NCI-H226 (cell line): Measurements from ENCODE around the gene PRDM10.

Experiments used
- DNase-seq: peaks from one replicate; pipeline ENCODE4 v3.0.0-alpha.2; 2015

PRDM10 gene

DNA sequence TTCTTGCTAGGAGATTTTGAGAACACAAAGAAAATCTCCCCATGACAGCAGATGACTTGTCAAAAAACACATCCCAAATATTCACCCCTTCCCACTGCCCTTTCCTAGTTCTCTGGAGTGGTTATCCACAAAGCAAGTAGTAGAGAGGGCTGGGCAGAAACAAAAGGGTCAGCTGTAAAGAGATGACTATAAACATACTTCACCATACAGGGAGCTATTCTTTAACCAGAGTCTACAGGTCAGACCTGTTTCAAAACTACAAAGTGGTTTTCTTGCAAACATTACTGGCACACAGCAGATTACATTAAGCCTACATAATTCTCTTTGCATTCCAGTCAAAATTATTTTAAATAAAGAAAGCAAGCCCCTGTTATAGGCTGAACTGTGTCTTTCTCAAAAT, 59.6 kb downstream of the PRDM10 start:
- DNase-seq, result no peak

DNA sequence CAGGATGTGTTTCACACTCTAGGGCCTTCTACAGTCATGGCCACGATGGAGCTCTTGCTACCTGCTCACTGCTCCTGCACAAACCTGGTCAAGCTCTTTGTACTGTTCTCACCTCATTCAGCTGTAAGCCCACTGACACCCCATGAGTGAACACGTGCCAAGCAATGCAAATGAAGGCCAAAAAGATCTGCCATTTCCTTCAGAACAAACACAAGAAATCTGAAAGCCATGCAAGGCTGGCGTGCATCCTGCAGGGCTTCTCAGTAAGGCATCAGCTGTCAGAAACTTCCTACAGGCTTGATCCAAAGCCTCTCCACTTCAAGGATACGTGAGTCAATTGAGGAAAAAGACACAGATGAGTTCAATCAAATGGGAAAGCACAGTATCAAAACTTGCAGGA, 63.1 kb downstream of the PRDM10 start:
- no peak for DNase-seq

GRCh38 chr11:129938764-129939163, 63.9 kb downstream of the PRDM10 start:
- DNase-seq, result no peak

DNA sequence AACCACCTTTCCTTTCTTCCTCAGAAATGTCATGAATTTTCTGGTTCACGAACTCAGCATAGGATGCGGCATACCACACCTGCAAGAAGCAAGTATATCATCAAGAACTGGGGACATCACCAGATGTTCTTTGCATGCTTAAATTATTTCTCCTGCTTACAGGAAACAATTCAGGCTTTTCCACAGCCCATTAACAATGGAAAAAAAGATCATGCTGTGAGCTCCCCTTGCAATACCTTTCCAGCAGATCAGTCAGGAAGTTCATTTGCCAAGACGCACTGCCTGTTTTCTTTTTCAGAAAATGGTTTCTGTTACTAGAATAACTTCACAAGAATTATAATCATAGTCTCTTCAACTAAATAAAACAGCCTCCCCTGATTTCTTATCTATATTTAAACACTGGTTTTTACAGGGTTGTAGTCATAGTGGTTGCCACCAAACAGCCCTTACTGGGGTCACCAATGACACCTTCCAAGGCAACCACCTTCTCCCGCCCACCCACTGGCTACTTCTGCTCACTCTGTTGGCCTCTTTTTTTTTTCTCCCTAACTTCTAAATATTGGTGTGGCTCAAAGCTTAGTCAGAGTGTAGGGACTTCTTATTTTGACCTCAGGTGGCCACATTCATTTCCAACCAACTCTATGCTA, 64.9 kb downstream of the PRDM10 start:
- DNase-seq, result no peak

GRCh38 chr11:129935723-129936122, 66.9 kb downstream of the PRDM10 start:
- no peak for DNase-seq

- no peak for DNase-seq
These were observed 68.7 kb downstream of the PRDM10 start for GRCh38 chr11:129933891-129934290.

DNA sequence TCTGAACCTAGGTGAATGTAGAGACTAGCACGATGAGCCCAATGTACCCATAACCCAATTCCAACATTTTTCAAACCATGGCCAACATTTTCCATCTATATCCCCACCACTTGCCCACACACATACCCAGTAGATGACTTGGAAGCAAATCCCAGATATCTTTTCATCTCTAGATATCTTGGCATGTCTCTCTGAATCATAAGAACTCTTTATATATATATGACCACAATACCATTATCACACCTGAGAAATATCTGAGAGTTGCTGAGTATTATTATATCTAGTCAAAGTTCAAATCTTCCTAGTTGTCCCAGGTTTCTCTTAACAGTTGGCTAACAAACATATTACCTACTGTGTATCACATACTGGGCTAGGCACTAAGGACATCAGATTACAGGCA, 69.4 kb downstream of the PRDM10 start:
- DNase-seq, result no peak

DNA sequence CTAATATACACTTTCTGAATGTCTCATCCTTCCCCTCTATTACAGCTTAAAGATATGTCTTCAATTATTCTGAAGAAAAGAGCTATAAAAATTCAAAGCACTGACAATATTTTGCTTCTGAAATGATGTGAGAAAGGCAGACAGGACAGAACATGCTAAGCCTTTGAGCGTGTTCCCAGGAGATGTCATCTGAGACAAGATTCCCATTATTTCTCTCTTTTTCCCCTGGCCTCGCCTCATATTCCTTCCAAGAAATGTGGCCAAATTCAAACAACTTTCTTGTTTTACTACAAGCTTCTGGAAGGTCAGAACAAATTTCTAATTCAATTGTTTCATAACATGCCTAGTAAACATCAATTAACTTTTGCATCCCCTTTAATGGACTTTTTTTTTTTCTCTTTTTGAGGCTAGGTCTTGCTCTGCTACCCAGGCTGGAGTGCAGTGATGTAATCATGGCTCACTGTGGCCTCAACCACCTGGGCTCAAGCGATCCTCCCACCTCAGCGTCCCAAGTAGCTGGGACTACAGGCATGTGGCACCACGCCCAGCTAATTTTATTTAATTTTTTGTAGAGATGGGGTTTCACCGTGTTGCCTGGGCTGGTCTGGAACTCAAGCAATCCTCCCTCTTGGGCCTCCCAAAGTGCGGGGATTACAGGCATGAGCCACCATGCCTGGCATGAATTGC, 70.1 kb downstream of the PRDM10 start:
- no peak for DNase-seq

- no peak for DNase-seq
These were observed 71.9 kb downstream of the PRDM10 start for GRCh38 chr11:129930743-129931142.

DNA sequence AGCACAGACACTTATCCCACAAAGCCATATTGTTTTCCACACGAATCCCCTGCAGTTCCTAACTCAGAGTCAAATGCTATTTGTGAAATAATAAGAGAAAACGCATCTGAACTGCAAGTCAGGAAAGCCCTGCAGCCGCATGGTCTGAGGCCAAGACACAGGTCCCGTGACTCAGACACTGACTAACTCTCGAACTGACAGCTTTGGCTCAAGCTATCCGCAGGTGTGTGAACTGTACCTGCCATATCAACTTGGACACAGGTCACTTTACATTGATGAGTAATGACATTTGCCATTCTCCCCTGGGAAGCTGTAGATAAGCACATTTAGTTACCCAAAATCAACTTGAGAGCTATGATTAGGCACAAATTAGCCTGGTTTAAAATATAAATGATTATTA, 72.3 kb downstream of the PRDM10 start:
- peak; percentile 18 for DNase-seq

DNA sequence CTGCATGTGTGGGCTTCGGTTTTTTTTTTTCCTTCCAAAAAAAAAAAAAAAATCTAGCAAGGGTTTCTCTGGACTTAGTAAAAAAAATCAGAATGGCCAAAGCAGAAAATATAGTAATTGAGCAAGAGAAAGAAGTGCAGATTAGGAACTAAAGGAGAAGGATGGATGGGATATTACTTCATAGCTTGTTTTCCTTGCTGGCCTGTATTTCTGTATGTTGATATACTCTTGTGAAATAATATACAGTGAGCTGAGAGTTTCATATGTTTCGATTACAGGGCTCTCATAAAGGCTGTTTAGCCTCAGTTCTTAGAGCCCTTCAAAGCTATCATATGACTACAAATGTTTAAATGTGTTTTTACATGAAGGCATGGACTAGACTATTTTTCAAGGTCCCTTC, 72.9 kb downstream of the PRDM10 start:
- no peak for DNase-seq

DNA sequence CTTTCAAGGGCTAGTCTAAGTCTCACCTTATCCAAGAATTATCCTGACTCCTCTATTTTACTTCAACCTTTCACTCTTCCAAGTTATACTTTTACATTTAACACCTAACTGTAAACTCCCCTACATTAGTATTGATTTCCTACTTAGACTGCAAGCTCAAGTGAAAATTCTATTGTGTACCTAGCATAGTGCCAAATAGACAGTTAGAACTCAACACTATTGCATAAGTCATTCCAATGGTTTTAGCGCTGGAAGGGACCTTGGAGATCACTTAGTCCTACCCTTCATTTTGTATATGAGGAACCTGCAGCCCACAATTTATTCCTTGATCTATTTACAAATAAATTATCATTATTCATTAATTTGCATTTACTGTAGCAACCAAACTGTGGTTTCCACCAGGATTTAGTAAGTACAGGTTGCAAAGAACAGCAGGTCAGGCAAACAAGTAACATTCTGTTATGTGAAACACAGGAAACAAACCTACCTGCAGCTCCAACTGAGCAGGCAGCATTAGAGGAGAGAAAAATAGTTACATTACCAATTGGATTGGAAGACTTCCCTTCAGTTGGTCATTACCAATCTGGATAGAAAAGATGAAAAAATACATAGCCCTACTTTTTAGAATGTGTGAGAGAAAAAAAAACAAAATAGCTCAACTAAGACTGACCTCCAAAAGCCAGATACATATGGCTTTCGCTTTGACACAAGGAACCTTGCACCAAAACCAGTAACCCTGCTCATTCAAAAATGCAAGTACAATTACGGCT, 73.5 kb downstream of the PRDM10 start:
- DNase-seq, result no peak

DNA sequence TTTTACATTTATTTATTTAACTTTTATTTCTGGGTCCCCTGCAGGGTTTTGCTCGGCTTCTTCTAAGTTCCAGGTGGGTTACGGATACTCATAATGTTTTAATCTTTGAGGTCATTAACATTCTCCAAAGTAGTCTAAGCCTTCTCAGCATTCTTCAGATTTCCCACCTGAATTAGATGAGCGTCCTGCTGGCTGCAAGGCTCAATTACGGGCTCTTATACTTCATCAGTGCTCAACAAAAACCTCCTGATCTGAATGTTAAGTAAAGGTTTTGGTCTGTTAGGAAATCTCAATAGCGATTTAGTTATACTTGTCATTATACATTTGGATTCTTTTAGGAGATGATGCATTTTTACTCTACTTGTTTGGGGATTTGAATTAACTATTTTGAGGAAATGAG, 80.0 kb downstream of the PRDM10 start:
- no peak for DNase-seq

DNA sequence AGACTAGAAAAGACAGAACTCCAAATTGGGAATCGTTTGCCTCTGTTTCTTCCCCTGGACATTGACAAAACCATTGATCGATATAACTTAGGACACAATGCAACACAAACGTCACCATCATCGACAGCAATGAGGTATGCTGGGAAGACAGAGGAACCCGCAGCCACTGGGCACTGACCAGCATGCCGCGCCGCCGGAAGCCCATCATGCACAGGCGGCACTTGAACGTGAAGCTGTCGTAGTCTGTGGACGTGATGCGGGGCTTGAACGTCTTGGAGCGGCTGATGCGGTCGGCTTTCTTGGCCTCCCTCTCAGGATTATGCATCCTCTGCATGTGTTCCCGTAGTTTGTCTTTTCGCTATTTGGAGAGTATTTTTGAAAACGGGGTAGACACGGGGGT, 84.3 kb downstream of the PRDM10 start:
- DNase-seq, result no peak

- DNase-seq, result no peak
These were observed 85.4 kb downstream of the PRDM10 start for GRCh38 chr11:129917231-129917630.

GRCh38 chr11:129911298-129911697, 91.3 kb downstream of the PRDM10 start:
- DNase-seq, result no peak

DNA sequence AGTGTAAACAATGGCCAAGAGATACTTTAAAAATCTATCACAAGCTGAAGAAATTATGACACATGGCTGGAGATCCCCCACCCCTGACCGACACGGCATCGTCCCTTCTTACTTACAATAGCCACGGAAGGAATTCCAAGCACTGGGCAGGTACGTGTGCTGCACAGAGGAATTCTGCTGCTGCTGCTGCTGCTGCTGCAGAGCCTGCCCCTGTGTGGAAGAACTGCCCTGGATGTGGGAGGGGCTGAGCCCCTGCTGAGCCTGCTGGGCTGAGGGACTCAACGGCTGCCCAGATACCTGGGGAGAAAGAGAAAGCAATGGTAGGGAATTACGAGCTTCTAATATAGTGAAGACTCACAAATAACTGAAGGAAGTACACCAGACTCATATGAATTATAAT, 92.3 kb downstream of the PRDM10 start:
- no peak for DNase-seq

GRCh38 chr11:129905402-129905801, 97.2 kb downstream of the PRDM10 start:
- DNase-seq, result no peak

DNA sequence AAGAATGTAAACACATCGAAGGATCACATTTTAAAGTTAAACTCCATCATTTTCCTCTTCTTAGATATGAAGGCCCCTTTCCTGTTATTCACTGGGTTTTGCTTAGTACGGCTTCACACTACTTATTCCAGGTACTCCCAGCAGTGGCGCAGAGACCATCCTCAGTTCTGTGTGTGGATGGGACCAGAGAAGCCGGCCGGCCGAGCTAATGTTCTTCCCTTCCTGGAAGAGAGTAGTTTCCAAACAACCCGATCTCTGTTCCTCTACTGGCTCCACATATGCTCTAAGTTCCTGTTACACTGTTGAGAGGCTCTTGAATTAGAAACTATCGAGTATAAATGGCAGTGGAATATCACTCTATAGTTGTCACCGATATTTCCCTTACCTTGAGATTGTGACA, 106.6 kb downstream of the PRDM10 start:
- DNase-seq, result no peak

- peak; percentile 59 for DNase-seq
These were observed 107.3 kb downstream of the PRDM10 start, which contains the start of gene NFRKB for GRCh38 chr11:129895126-129896041. Gene NFRKB (minus strand): TSS chr11:129895578. CDS start chr11:129892849, 2,729 bp downstream.

DNA sequence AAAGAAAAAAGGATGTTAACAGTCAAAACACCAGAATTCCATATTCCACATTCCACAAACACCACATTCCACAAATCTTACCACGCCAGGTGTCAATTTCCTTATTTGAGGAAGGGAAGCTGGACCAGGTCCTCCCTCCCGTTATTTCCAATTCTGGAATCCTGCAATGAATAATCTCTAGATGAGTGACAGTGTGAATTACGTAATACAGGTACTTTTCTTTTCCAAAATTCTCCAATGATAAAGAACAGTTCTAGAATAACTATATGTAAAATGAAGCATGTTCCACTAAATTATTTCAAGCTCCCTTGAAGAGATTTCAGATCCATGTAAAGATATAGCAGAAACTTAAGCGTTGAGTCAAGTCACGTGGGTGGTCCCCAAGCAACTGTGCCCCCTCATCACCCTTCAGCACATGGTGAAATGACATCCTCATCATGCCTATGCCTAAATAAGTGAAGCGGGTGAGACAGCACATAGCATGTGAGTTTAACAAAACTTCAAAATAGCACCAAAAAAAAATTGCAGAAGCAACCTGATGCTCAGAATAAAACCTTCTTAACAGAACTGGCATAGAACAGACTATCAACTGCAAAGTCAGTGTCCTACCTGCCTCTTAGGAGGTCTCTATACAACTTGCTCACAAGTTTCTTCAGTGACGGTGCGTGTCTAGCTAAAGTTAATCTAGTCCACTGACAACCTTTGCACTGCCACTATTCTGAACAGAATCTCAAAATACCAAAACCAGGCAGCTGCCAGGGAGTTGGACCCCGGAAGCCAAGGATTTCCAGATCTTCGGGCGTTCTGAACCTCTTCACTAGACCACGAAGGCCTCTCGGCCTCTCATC, 108.1 kb downstream of the PRDM10 start:
- DNase-seq, result no peak

DNA sequence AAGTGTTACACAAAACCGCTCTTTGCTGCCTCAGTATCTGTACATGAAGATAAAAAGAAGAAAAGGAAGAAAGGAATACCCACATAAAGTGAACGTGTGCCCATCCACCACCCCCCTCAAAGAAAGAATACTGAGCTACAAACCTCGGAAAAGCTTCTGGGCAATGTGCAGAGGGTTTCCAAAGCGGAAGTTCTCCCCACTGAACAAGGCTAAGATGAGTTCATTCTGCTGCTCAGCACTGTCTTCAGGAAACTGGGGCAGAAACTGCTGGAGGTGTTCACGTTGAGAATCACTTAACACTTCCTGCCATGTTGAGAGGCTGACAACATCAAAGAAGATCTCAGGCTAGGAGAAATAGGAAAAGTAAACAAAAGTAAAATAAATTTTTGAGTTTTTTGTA, 114.2 kb downstream of the PRDM10 start:
- DNase-seq, result no peak
